Left ventricle myocardium inferior (tissue), 1 donor: Measurements from ENCODE around the gene PCMTD2. TPM values are rescaled to one million over a fixed set of nuclear protein-coding genes. Genes with fewer than 3 reads are reported as not detected.

ENCODE experiments used
- DNase-seq: peaks from one replicate; pipeline ENCODE4 v3.0.0-alpha.2; 2020
- H3K27ac ChIP-seq: fragments of 200-600 bp; replicated peaks from 2 replicates; pipeline ENCODE4 v1.8.0; 2021
- H3K27me3 ChIP-seq: fragments of 200-600 bp; 2 replicates; pipeline ENCODE4 v1.8.0; 2021; ENCODE audit warnings: low read depth
- H3K36me3 ChIP-seq: fragments of 200-600 bp; 2 replicates; pipeline ENCODE4 v1.8.0; 2021
- H3K4me1 ChIP-seq: fragments of 200-600 bp; 2 replicates; pipeline ENCODE4 v1.8.0; 2021
- H3K4me3 ChIP-seq: fragments of 200-600 bp; 2 replicates; pipeline ENCODE4 v1.8.0; 2021; ENCODE audit warnings: mild to moderate bottlenecking, moderate library complexity
- H3K9me3 ChIP-seq: fragments of 200-600 bp; replicated peaks from 2 replicates; pipeline ENCODE4 v1.8.0; 2021
- intact Hi-C: fragments of 100-400 bp; cut with micrococcal nuclease; formaldehyde crosslinking; loops from one replicate; pipeline ENCODE4 v1.11.0; 2022
- total RNA-seq: library from RNA; stranded (reverse); fragmentation: NEBNext Ultra II Directional; extraction: Animal tissue kit (Norgen Biotek cat#: 25700); gene quantifications from one replicate; pipeline ENCODE4 v1.2.1, GENCODE V29; 2021
- TF ChIP-seq, protein P1 (sequence below): fragments of 200-600 bp; IDR thresholded peaks from 2 replicates; pipeline ENCODE4 v1.8.0; 2021; ENCODE audit warnings: antibody characterized with exemption, mild to moderate bottlenecking, borderline replicate concordance
- donor health status: DM: no; HTN: yes; CAD: no; lungs with severe emphysema.

Gene PCMTD2
- total RNA-seq, 1 donor from 2014 or later: 62.9 TPM

GRCh38 chr20:64245746-64246595 is 9.6 kb upstream of the PCMTD2 start:
- Histone ChIP-seq H3K27me3 (peaks cover 19% of the 10 kb centered on the region), H3K36me3 (no peaks in the 10 kb centered on the region), H3K4me1 (no peaks in the 10 kb centered on the region), H3K27ac (no peak overlapping the region), H3K4me3 (no peak overlapping the region), H3K9me3 (no peaks in the 10 kb centered on the region)
- DNase-seq: no peak
- intact Hi-C loops: no loop called here
- TF ChIP-seq, protein P1, sequence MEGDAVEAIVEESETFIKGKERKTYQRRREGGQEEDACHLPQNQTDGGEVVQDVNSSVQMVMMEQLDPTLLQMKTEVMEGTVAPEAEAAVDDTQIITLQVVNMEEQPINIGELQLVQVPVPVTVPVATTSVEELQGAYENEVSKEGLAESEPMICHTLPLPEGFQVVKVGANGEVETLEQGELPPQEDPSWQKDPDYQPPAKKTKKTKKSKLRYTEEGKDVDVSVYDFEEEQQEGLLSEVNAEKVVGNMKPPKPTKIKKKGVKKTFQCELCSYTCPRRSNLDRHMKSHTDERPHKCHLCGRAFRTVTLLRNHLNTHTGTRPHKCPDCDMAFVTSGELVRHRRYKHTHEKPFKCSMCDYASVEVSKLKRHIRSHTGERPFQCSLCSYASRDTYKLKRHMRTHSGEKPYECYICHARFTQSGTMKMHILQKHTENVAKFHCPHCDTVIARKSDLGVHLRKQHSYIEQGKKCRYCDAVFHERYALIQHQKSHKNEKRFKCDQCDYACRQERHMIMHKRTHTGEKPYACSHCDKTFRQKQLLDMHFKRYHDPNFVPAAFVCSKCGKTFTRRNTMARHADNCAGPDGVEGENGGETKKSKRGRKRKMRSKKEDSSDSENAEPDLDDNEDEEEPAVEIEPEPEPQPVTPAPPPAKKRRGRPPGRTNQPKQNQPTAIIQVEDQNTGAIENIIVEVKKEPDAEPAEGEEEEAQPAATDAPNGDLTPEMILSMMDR: no peak

DNA sequence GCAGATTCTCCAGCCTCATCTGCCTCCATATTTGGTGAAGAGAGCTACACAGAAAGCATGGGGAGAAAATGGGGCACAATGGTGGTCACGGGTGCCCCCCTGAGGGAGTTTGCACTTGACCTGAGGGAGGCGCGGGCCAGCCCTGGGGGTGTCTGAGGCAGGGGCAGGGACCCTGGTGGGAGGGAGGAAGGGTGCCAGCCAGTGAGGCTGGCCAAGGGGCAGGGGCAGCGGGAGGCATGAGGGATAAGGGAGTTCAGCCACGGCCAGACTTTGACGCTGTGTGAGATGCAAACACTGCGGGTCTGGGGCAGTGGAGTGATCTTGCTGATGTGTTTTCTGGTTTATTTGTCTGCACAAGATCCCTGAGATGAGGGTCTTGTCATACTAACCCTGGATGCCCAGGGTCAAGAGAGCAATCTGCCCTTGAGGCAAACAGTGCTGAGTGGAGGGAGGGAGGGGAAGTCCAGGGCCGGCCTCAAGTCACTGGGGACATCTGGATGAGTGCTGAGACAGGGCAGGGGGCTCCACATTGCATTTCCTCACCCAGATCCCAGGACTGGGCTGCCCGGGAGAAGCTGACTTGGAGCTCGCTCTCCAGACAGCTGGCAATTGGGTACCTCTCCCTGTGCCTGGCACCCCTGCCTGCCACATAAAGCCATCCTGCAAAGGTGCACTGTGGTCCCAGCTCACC is 8.8 kb upstream of the PCMTD2 start:
- Histone ChIP-seq H3K4me1 (no peaks in the 10 kb centered on the region), H3K4me3 (no peak overlapping the region), H3K9me3 (no peaks in the 10 kb centered on the region), H3K36me3 (no peaks in the 10 kb centered on the region), H3K27me3 (peaks cover 19% of the 10 kb centered on the region), H3K27ac (no peak overlapping the region)
- DNase-seq: no peak
- TF ChIP-seq, protein P1: no peak
- intact Hi-C loops: no loop called here

DNA sequence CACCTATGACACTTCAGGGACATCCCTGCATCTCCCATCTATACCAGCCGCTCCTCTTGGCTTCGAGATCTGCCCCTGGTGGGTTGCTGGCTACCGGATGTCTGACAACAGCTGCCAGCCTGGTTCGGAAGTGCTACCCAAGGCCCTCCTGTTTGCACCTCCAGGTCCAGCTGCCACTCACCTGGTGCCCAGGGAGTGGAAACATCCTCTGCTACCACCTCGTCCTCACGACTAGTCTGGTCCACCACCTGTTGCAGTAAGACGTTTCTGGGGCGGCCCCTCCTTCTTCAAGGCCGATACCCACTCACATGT is 8.3 kb upstream of the PCMTD2 start:
- Histone ChIP-seq H3K27ac (no peak overlapping the region), H3K4me3 (no peak overlapping the region), H3K36me3 (no peaks in the 10 kb centered on the region), H3K9me3 (no peaks in the 10 kb centered on the region), H3K27me3 (peaks cover 19% of the 10 kb centered on the region), H3K4me1 (no peaks in the 10 kb centered on the region)
- TF ChIP-seq, protein P1: no peak
- no peak for DNase-seq
- intact Hi-C loops: no loop called here

DNA sequence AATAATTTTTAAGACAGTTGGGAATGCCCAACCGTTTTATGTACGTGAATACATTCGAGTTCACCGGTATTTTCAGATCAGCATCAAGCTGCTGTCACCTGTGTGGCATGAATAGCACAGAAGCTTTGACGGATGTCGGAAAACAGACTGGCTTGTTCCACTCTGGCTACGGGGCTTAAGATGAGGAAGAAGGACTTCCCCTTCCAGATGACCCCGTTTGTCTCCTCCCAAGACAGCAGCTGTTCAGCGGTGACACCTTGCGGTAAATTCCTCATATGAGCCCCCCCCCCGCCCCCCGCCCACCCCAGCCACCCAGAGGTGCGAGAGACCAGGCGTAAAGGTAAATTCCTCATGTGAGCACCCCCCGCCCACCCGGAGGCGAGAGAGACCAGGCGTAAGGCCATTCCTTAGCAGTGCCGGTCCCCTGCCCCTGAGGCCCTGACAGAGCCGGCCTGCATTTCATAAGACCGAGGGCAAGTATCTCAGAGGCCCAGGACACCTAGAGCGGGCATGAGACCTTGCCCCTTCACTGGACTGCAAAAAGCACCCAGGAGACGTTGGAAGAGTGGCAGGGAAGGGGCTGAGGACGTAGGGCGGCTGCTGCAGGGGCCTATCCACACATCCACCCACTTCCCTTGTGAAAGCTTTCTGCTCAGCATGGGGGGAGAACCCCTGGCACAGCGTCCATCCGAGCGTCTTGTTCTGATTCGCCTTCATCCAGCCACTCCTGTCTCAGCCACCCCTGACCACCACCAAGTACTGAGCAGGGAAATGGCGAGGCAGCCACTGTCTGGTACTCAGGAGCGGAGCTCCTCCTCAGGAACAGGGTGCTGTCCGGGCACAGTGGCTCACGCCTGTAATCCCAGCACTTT is 7.3 kb upstream of the PCMTD2 start:
- TF ChIP-seq, protein P1: no peak
- peaks cover 19% of the 10 kb centered on the region for H3K27me3 ChIP-seq
- intact Hi-C loops: no loop called here
- no peak for DNase-seq
- H3K4me3 ChIP-seq: no peak overlapping the region
- H3K4me1 ChIP-seq: no peaks in the 10 kb centered on the region
- no peaks in the 10 kb centered on the region for H3K36me3 ChIP-seq
- H3K27ac ChIP-seq: no peak overlapping the region
- H3K9me3 ChIP-seq: no peaks in the 10 kb centered on the region

- no peak overlapping the region for H3K4me3 ChIP-seq
- peaks cover 4% of the 10 kb centered on the region for H3K4me1 ChIP-seq
- H3K27ac ChIP-seq: no peak overlapping the region
- no peaks in the 10 kb centered on the region for H3K9me3 ChIP-seq
- TF ChIP-seq, protein P1: no peak
- no peak for DNase-seq
- peaks cover 19% of the 10 kb centered on the region for H3K27me3 ChIP-seq
- intact Hi-C loops: no loop called here
- no peaks in the 10 kb centered on the region for H3K36me3 ChIP-seq
Measured at GRCh38 chr20:64250027-64250426, 5.5 kb upstream of the PCMTD2 start.
